RKO (cell line): ENCODE measurements around the gene MAP3K3.
"Not testable (repeated sequence)": the region's sequence is repeated elsewhere in the genome, so short reads cannot be mapped to it uniquely, and the experiment has no call there.

ENCODE experiments used
- DNase-seq: peaks from one replicate; pipeline ENCODE4 v3.0.0-alpha.2; 2016; ENCODE audit warnings: low spot score

Gene MAP3K3

GRCh38 chr17:63706336-63707082 is 84.3 kb downstream of the MAP3K3 start:
- no peak for DNase-seq

GRCh38 chr17:63707151-63707550 is 84.9 kb downstream of the MAP3K3 start:
- no peak for DNase-seq

GRCh38 chr17:63709110-63709509 is 86.9 kb downstream of the MAP3K3 start:
- no peak for DNase-seq

GRCh38 chr17:63714550-63715277 is 92.5 kb downstream of the MAP3K3 start:
- no peak for DNase-seq

GRCh38 chr17:63716426-63716825 is 94.2 kb downstream of the MAP3K3 start:
- DNase-seq = no peak

- DNase-seq = no peak
Observed at GRCh38 chr17:63718988-63719387, 96.8 kb downstream of the MAP3K3 start.

GRCh38 chr17:63720194-63720593 is 98.0 kb downstream of the MAP3K3 start:
- DNase-seq = not testable (repeated sequence)

- DNase-seq = no peak
Observed at GRCh38 chr17:63722403-63722802, 100.2 kb downstream of the MAP3K3 start.

GRCh38 chr17:63735691-63736090 is 113.5 kb downstream of the MAP3K3 start:
- DNase-seq = no peak

- peak; percentile 33 for DNase-seq
Observed at GRCh38 chr17:63740464-63741142, 118.4 kb downstream of the MAP3K3 start.

GRCh38 chr17:63741143-63741407 is 118.9 kb downstream of the MAP3K3 start:
- DNase-seq = no peak

- peak; percentile 97 for DNase-seq
Observed at GRCh38 chr17:63741408-63742173, 119.4 kb downstream of the MAP3K3 start, which contains the start of gene STRADA. STRADA (minus strand) TSS chr17:63741799; CDS start chr17:63728369, 13,430 bp downstream.
